GM19328 (cell line): ENCODE data around the gene NDUFS6.
A peak's percentile ranks its signal among the peaks of the same experiment; 100 is the strongest.
"Not testable (repeated sequence)": the region's sequence is repeated elsewhere in the genome, so short reads cannot be mapped to it uniquely, and the experiment has no call there.

Source experiments
- ATAC-seq: cut with Tn5 transposase; IDR thresholded peaks from one replicate; pipeline ENCODE4 v1.9.1; 2021; ENCODE audit warnings: mild to moderate bottlenecking, moderate library complexity; ENCODE audit not compliant: unreplicated experiment

Gene NDUFS6

DNA sequence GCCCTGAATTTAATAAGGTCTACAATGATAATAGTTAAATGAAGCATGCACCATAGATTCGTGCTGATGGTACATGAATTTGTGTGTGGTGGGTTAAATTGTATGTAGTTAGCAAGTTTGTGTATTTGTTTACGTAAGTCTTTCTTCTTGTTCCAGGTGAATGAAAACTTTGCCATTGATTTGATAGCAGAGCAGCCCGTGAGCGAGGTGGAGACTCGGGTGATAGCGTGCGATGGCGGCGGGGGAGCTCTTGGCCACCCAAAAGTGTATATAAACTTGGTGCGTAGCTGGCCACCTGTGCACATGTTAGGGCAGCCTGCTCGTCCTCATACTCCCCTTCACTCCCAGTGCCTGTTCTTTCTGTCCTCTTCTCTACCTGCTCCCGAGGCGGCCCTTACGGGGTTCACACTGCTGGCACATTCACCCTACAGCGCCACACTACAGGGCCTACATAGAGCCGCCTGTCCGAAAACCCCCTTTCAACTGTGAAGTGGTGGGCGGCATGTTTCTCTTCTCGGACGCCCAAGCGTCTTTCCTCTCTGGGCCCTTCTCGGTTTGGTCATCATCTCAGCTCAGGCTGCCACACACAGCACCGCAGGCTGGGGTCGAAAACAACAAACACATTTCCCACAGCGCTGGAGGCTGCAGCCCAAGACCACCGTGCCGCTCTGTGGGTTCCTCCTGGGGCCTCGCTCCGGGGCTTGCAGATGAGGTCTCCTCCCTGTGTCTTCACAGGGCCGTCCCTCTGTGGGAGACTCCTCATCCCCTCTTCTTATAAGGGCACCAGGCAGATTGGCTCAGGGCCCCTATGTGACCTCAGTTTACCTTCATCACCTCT, 13.2 kb downstream of the NDUFS6 start:
- ATAC-seq = no peak

DNA sequence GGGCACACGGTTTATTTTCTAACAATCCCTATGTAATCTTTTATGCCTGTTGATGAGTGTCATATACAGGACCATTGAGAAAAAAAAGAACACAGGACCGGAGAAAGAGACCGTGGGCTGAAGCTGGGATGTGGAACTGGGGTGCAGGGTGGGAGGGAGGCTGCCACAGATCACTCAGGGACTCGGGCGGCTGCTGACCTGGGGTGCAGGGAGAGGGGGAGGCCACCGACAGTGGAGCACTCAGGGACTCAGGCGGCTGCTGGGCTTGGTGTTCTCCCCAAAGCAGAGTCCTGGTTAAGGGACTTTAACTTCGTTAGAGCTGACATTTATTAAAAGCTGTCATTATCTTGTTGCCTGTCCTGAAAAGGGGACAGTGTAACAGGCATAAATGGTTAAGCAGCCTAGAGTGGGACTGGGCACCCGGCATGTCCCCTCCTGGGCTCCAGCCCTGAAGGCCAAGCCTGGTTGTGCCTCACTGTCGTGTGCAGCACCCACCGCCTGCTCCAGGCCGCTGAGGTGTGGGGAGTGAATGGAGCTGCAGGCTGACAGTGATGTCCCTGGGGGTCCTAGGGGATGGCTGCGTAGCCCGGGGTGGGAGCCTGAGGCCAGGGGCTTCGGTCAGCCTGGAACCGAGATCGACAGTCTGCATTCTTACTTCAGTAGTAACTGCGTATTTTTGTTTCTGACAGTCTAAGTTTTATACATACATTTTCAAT, 14.0 kb downstream of the NDUFS6 start:
- ATAC-seq = no peak

DNA sequence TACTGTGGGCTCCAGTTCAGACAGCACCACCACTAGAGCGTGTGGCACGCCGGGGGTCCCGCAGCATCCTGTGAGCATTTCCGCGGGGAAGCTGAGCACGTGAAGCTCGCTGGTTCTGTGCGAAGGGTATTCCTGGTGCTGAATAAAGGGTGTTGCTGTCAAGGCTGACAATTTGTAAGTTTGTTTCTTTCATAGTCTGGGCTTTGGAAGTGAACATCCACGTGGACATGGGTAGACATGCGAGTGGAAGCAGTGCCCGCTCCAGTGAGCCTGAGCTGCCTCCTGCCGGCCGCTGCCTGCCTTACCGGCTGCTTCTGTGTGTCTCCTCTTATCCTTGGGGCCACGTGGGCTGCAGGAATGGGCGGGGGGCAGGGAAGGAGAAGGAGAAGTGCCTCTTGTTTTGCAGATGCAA, 14.7 kb downstream of the NDUFS6 start:
- no peak for ATAC-seq

DNA sequence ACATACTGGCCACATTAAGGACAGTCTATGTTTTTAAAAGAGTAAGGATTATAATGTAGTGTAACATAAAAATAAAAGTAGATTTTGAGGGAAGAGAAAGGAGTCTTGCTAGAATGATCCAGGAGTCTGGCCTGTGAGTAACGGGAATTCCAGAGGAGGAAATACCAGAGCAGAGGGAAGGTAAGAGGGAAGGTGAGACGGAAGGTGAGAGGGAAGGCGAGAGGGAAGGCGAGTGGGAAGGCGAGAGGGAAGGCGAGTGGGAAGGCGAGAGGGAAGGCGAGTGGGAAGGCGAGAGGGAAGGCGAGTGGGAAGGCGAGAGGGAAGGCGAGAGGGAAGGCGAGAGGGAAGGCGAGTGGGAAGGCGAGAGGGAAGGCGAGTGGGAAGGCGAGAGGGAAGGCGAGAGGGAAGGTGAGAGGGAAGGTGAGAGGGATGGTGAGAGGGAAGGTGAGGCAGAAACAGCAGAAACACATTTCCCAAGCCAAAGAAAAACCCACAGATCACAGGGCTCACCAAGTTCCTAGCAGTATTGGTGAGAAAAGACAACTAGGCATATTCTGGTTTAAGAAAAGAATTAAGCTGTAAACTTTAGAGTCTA, 15.4 kb downstream of the NDUFS6 start:
- ATAC-seq = not testable (repeated sequence)

DNA sequence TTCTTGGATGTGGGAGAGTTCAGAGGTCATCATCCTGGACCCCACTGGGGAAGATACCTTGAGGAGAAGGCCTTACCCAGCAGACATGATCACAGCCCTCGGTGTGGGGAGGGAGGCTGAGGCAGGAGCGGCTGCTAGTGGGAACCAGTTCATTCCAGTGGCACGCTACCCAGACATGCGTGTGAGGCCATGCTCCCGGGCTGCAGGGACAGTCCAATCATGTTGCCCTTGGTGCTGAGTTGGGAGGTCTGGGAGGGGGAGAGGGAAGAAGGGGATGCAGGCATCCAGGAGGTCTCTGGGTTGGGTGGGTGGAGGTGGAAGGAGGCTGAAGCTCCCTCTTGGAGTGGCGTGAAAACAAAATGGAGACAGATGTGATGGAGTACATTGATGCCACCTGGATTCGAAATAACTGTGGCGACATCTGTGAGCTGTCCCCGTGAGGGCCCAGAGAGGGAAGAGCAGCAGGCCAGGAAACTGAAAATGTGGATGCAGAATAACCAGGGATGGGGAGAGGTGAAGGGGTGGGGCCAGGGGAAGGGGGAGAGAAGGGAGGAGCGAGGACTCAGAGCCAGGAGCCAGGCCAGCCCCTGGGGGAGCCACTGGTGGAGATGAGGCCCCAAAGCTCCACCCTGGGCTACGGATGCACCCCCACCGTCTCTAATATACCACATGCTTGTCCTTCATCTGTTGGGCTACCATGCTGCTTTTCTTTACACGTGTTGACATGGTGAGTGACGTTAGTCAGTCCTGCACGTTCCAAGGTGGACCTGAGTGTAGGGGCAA, 16.2 kb downstream of the NDUFS6 start:
- ATAC-seq = no peak

DNA sequence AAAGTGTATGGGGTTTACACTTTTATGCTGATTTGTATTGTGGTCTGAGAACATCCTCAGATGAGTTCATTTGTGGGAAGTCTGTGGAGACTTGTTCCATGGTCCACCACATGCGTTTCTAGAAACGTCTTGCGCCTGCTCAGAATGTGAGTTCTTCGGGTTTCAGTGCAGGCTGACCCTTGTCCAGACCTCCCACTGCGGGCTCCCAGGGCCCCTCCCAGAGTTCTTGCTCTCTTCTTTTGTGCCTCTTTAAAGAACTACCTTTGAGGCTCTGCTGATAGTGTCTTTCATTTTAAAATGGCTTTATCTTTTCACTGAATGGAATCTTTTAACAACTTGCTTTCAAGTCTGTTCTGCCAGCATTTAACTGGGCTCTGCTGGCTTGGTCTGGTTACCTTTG, 17.6 kb downstream of the NDUFS6 start:
- no peak for ATAC-seq

DNA sequence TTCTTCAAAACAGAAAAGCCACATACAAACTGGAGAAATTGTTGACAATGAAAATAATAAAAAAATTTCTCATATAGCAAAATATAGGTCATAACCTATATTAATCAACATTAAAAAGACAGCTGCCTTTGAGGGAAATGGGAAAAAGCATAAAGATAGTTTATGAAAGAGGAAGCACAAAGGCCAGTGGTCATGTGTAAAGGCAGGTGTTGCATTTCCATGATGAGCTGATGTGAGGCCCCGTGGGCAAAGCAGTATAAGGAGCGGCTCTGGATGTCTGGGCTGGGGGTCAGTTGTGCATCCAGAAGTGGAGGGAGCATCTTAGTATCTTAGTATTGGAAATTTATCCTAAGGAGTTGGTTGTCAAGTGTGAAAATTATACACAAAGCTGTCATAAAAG, 18.3 kb downstream of the NDUFS6 start:
- ATAC-seq = no peak

DNA sequence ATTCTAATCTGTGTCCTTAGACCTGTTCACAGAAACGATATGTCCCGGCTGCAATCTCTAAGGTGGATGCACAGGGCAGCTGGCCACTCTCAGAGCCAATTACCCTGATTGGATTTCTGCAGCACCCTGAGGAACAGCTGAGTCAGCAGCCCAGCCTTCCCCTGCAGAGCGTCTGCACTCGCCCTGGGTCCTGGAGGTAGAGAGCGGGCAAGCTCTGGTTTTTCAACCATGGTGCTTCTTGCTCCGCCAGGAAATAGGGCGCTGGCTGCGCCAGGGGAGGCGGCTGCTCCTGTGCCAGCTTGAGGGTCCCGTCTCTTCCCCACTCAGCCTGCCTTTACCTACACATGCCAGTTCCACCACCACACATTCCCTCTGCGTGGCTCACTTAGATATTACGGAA, 19.2 kb downstream of the NDUFS6 start:
- no peak for ATAC-seq

DNA sequence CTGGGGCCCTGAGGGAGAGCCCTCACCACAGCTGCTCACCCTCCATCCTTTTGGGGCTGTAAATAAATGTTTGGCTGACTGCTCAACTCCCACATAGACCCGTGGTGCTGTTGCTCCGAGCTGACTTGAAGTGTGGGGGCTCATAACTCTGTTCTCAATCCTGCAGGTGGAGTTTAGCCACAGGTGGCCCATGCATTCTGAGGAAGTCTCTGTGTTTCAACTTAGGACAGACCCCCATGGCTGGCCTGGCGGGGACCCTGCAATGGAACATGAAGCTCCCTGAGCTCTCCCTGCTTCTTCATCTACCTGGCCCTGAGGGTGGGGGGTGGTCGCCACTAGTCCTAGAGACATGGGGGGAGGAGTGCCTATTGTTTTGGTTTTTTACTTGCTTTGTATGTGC, 19.7 kb downstream of the NDUFS6 start:
- ATAC-seq = no peak

DNA sequence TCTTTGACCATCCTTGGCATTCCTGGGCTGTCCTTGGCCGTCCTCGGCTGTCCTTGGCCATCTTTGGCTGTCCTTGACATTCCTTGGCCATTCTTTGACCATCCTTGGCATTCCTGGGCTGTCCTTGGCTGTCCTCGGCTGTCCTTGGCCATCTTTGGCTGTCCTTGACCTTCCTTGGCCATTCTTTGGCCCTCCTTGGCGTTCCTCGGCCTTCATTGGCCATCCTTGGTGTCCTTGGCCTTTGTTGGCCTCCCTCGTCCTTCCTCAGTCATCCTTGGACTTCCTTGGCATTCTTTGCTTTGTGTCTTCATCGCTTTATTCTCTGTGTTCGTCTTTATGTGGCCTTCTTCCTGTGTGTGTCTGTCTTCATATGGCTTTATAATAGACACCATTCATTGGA, 20.7 kb downstream of the NDUFS6 start:
- ATAC-seq = no peak

DNA sequence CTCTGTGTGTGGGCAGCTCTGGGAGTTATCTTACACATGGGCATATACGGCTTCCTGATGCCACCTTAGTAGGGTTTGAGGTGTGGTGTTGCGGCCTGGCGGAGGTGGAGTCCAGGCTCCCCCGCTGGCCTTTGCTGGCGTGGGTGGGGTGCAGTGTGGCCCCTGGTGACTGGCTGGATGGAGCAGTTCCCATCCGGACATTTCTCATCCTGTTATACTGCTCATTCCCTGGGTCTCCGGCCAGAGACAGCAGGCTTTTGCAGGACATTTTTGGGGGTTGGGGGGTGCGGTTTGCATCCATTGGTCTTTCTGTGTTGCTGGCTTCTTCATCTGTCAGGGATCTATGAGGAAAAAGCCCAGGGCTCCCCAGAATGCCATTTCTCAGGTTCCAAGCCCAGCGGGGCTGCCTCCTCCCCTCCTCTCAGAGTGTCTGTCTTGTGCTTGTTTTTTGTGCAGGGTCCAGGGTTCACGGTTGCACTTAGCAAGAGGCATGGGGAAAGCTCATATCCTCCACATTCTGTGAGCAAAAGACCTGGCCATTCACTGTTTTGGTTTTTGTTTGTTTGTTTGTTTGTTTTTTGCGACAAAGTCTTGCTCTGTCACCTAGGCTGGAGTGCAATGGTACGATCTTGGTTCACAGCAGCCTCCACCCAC, 22.3 kb downstream of the NDUFS6 start:
- no peak for ATAC-seq

DNA sequence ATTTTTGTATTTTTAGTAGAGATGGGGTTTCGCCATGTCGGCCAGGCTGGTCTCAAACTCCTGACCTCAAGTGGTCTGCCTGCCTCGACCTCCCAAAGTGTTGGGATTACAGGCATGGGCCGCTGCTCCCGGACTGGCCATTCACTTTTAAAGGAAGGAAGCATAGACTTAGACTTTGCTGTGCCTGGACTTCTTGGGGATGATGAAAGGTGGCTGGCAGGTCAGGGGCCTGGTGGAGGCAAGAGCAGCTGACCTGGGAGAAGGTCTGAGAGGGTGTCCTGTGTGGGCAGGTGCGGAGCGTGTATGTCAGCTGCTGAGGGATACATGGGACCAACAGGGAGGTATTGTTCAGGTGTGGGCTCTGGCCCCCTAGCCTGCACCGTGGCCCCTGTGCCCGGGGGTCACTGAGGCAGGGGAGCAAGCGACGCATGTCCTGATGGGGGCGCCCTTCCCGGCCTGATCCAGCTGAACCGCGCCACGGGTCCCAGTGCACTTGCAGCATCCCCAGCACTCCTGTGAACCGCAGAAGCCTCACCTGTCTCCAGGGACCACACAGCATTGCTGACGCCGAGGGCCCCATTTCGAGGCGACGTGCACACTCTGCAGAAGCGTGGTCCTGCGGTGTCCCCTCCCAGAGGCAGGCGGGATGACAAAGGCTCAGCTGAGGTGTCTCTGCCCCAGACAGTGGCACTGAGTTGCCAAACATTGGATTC, 23.1 kb downstream of the NDUFS6 start:
- ATAC-seq = no peak

DNA sequence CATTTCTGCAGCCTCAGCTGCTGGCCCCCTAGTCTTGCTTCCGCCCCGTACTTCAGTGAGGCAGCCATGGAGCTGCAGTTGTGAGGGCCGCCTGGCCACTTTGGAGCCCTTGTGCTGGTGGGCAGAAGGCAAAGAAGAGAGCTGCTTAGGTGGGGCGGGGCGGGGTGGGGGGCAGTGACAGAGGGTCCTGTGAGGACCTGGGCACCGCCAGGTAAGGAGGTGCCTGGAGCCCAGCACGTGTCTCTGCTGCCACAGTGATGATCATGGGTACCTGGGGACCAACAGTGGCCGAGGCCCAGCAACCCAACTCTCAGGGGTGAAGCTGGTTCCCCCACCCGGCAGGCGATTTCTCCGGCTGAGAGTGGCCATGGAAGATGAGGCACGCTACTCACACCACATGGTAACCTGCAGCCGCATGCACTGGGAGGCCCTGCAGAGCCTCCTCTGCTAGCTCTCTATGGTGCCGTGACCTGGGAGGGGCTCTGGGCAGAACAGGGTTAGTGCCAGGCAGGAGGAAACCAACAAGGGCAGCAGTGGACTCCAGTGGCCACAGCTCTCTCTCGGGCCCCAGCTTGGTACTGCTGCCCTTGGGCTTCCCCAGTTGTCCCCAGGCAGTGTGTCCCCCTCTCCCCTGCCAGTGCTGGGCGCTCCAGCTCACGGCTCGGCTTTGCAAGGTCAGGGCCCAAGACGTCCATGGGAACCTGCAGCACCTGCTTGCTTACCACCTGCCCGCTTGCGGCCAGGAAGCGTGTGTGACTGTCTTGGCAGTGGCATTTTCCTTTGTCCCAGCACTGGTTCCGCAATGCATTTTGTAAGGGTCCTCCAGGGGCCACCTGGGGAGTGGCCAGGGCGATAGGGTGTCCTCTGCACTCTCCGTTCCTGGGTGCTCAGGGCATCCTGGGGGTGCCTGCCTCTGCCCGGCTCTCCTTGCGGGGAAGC, 24.0 kb downstream of the NDUFS6 start:
- no peak for ATAC-seq

DNA sequence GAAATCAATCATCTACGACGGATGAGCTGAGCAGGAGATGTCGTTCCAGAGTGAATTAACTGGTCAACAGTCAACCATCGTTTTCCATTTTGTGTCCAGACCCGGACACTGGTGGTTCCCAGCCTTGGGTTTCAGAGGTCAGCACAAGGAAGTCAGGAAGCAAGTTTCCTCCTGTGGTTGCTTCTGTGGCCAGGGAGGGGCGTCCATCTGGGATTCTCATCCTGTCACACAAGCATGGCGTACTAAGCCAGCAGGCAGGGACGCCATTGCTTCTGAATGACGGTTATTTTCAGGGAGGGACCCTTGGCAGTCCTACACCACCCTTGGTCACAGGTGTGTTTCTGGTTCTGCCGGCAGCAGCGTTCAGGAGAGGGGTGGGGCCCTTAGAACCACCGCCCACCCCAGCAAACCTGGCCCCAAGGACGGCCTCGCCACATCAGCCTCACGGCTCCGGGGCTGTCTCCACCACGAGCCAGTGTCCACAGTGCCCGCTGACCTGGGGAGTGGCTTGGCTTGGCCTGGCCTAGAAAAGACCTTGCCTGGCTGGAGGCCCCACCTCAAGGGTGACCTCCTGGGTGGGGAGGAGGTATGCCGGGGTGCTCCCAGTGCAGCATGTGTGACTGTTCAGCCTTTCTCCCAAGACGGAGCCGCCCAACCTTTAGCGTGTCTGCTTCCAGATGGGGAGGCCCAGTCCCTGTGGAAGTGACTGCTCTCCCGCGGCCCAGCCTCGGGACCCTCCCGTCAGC, 25.2 kb downstream of the NDUFS6 start:
- ATAC-seq = no peak

DNA sequence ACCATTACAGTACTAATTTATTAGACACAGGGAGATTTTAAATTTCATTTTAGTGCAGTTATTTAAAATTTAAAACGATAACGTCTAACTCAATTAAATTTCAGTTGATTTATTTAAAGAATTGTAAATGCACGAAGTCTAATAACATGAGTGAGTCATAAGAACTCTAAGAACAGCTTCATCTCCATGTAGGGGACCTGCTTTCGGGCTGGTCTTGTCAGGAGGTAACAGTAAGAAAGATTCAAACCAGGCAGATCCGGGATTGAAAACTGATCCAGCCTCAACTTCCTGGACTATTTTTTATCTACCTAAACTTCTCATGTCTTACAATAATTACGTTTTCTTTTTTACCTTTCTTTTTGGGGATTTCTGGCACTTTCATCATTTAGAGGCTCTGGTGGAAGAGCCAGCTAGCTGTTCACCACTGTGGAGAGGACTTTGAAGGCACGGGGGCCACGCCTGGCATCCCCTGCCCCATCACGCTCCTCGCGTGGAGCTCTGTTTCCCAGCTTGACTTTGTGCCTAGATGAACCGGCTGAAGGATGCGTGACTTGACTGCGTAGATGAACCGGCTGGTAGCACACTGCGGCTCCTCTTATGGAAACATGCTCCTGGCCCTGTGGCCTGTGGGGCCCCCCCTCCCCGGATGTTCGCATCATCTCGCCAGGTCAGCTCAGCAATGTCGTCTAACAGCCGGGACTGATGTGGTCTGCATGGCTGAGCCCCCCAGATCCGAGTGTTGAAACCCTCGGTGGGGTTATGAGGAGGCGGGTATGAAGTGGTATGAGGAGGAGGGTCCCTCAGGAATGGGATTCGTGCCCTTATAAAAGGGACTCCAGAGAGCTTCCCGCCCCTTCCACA, 26.0 kb downstream of the NDUFS6 start:
- no peak for ATAC-seq

DNA sequence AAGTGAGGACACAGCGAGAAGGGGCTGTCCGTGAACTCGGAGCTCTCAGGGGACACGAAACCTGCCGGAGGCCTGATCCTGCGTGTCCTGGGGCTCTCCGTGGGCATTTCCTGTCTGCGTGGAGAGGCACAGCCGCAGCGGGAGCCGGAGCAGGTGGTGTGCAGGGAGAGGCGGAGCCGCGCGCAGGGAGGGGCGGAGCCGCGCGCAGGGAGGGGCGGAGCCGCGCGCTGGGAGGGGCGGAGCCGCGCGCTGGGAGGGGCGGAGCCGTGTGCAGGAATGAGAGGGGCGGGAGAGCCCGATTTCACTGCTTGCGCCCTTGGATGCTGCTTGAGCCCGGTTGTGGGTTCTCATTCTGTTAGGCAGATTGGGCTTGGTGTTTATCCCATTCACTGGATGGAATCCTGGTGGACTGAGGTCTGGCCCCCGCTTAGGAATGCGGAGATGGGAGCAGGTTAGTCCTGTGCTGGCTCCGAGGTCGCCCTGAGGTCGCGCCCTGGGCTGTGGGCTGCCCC, 26.7 kb downstream of the NDUFS6 start:
- ATAC-seq = peak; percentile 56

DNA sequence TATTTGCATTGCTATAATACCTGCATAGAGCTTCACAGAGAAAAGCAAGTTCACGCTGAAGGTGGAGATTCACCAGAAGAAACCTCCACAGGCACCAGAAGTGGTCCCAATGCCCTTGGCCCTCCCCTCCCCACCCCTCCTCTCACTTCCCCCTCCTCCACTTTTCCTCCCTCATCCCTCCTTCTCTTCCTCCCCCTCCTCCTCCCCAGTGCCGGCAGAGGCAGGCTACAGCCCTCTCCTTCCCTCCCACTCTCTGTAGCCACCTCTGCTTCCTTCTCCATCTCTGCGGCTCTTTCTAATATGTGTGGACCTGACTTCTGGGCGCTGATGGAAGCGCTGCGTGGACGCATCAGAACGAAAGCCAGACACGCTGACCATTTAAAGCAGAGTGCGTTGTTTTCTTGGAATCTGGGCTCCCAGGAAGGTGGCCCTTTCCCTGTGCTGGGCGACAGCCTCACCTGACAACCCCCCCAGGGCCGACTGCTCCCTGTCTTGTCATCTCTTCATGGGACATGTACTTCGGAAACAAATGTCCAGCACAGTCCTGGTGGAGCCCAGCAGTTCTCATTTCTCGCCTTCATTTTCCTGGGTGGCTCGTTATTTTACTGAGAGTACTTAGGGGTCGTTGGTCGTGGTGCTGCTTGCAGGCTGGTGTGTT, 29.5 kb downstream of the NDUFS6 start:
- ATAC-seq = no peak
